GM18505 (cell line): Measurements from ENCODE around the gene SPTB.

Experiments used
- ATAC-seq: cut with Tn5 transposase; IDR thresholded peaks from one replicate; pipeline ENCODE4 v1.9.1; 2021; ENCODE audit not compliant: unreplicated experiment
- POLR2A ChIP-seq: IDR thresholded peaks from 4 replicates; pipeline ENCODE4 v1.6.1; 2011; ENCODE audit warnings: borderline replicate concordance; ENCODE audit not compliant: insufficient read depth, insufficient read length; ENCODE audit errors: extremely low read depth

Gene SPTB

GRCh38 chr14:64768401-64769095 is 111.2 kb downstream of the SPTB start:
- ATAC-seq, result no peak
- TF ChIP-seq POLR2A, result no peak

DNA sequence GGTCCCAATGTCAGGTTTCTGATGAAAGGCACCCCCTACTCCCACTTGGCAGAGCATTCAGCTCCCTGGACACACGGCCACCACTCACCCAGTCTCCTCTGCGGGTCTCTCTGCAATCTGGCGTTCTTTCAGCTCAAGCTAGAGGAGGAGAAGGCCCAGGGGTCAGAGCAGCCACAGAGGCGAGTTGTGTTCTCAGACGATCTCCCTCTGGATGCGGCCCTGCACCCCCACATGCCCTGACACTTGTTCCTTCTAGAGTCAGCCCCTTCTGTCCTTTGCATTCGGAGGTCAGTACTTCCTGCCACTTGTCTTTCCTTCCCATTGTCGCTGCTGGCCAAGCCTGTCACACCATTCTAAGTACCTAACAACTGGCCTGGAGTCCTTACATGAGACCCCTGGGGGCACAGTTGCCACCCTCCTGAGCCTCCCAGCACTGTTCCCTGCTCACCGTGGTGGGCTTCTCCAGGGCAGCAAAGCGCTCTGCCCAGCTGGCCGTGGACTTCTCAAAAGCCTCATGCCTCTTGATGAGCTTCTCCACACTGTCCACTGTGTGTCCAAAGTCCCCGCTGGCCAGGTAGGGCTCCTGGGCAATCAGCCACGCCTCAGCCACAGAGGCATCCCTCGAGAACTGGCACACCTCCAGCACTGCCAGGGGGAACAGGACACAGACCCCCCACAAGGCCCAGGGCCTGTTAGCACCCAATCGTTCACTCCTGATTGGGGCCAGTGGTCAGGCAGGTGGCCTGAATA is 112.3 kb downstream of the SPTB start:
- ATAC-seq, result no peak
- TF ChIP-seq POLR2A, result no peak

DNA sequence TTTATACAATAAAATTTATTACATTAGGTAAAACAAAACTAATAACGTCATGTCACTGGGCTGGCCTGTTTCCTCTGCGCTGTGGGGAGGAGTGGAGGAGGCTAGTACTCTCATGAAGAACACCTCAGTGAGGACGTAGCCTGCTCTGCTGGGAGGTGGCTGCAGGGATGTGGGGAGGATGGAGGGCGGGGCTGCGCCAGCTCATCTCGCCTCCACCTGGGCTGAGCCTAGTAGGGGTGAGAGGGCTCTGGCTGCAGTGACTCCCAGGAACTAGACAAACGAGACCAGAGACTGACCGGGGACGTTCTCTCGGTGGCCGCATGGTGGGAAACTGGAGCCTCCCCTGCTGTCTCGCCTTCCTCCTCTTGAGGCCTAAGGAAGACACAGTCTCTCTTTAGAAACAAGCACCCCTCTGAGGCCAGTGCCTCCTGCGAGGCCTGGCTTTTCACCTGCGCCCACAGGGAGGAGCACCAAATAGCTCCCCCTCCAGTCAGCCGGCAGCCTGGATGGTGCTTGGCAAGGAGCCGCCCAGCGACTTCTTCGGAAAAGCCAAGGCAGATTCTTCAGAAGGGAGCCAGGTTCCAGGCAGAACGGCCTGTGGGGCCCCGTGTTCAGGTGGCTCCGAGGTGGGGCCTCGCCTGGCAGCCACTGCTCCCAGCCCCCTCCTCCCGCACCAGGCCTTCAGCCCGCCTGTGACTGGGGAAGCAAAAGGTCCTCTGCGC is 113.1 kb downstream of the SPTB start:
- ATAC-seq, result no peak
- no peak for TF ChIP-seq POLR2A

GRCh38 chr14:64765740-64766302 is 113.9 kb downstream of the SPTB start:
- no peak for TF ChIP-seq POLR2A
- ATAC-seq, result no peak

DNA sequence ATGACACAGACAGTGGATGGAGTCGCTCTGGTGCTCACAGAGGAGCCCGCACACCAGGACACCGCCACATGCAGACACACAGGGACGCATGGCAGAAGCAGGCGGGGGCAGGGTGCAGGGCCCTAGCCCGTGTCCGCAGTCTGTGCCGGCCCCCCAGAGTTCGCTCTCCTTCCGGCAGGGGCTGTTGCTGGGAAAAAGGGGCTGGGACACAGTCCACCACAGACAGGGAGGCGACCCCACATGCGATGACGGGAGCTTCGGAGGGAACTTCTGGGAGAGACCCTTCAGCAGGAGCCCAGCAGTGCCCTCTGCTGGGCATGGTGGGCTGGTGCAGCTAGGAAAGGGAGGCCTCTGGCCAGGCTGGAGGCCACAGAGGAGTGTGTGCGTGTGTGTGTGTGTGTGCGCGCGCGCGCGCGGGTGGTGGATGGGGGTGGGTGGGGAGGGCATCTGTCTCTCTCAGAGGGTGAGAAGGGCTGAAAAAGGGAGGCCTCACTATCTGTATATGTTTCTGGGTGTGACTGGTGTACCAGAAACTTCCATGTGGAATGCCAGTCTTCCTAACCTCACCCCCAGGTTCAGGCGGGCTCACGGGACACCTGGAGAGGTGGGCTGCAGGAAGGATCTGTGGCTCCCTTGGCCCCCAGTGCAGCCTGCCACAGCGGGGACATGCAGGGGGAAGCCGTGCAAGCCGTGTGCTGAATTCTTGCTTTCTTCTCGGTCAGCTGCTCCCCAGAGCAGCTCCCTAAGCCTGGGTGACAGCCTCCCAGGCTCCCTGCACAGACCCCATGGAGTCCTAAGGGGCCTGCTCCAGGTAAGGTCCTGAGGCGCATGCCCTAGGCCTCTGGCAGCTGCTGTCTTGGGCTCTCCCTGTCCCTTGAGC is 114.8 kb downstream of the SPTB start:
- no peak for ATAC-seq
- TF ChIP-seq POLR2A, result no peak

- no peak for ATAC-seq
- TF ChIP-seq POLR2A, result no peak
These were observed 115.7 kb downstream of the SPTB start for GRCh38 chr14:64763801-64764621.

DNA sequence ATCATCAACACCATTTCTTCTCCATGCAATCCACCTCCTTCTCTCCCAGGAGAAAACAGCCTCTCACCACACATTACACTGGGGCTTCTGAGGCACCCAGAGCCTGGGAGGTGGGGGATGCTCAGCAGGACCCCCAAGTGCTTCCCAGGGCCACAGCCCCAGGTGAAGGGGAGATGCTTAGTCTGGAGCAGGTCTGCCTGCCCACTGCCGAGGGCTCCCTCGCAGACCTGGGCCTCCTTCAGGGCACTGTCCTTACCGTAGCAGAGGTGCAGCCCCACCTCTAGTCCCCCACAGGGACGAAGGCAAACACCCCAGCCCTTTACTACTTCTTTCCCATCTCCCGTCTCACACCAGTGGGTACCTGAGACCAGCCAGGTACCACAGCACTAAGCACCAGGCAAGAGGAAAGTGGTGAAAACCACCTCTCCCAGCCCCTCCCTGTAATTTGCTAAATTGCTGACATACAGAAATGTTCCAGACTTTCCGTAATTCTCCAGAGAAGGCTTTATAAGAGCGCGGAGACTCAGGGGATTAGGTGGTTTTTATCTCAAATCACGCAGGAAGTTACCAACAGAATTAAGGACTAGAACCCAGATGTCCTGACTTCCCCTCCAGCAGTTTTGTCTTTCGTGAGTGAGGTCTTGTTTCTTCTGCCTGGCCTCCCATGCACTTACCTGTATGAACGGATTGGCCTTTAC is 116.5 kb downstream of the SPTB start:
- no peak for ATAC-seq
- no peak for TF ChIP-seq POLR2A

DNA sequence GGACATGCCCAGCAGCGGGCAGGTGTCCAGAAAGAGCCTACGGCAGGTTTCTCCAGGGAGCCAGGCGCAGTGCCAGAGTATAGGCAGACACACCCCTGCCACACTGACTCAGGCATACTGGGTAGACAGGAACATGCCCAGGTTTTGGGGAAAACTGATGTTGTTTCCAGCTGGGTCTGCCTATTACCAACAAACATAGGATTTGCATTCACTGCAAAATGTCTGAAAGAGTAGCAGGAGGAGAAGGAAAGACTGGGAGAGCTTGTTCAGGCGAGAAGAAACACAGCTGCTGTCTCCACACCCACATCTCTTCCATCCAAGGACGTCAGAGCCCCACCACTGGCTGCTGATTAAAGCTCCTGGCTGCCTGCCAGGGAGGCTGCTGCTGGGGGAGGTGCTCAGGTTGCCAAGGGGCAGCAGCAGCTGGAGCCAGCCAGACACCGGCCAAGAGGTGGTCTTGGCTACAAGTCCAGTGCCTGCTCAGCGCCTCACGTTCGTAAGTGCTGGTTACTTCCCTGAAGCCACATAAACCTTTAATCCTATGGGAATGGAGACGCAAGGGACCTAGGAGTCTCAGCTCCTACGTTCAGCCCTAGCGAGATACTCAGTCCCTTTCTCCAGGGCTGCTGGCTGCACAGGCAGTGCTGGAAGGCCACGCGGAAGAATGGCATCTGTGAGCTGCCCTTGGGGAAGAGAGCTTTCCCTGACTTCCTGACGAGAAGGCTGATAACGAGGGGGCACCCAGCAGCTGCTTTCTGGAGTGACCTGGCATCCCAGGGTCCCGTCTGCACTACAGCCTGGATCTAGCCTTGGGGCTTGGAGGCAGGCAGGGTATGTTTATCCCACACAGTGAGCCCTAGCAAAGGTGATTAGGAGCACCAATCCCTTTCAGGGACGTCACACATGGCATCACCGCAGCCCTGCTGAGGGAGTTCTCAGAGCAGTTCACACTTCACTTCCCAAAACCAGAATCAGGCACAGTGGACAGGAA is 117.4 kb downstream of the SPTB start:
- ATAC-seq, result no peak
- TF ChIP-seq POLR2A, result no peak

DNA sequence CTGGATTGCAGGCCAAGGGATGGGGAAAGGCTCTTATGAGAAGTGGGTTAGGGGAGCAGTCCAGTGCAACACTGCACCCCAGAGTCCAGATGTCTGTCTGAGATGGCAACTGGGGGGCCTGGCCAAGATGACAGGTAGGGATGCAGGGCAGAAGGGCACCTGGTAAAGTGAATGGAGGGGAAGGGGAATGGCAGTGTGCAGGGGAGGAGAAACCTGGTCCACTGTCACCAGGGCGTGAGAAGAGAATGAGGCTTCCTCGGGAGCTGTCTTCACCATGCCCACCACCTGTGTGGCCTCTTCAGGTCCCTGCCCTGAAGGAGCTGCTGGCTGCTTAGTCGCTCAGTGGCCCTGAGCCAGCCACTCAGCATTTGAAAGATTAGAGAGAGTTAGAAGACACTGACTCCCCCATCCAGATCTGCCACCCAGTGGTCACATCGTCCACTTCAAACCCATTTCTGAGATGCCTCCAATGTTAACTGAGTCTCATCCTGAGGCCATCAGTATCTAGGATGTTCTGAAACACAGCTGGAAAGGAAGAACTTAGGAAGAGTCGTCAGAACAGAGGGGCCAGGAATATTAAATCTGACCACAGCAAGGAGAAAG is 118.2 kb downstream of the SPTB start:
- no peak for TF ChIP-seq POLR2A
- ATAC-seq, result no peak

DNA sequence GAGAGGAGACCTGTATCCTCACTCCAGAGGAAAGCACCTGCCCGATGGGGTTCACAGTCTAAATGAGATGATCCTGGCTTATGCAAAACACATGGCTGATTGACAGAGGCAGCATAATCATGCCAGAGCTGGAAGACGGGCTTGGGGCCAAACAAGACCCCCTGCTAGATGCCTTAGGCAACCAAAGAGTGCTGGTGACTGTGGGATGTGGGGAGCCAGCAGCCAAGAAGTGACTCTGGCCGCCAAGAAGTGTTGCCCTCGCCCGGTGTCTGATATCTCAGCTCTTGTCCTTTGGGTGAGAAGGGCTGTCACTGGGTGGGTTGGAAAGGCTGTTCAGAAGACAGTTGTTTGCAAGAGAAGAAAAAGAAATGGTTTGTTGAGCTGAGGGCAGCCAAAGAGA is 118.8 kb downstream of the SPTB start:
- no peak for TF ChIP-seq POLR2A
- no peak for ATAC-seq
